Stimulated activated naive CD4-positive, alpha-beta T cell (primary cell): ENCODE measurements around the gene MAP2.
A peak's percentile ranks its signal among the peaks of the same experiment; 100 is the strongest.

Source experiments
- DNase-seq, 6 experiments: peaks; one replicate each; lab custom pipeline; 2025; lab: John Stamatoyannopoulos, UW

MAP2 gene

GRCh38 chr2:209529579-209529978 lies 105.7 kb downstream of the MAP2 start:
- no peak for DNase-seq

GRCh38 chr2:209532321-209532720 lies 108.5 kb downstream of the MAP2 start:
- DNase-seq = no peak

GRCh38 chr2:209533391-209533790 lies 109.5 kb downstream of the MAP2 start:
- no peak for DNase-seq

GRCh38 chr2:209534228-209534627 lies 110.4 kb downstream of the MAP2 start:
- DNase-seq = no peak

- no peak for DNase-seq
These were observed 112.5 kb downstream of the MAP2 start for GRCh38 chr2:209536363-209536762.

- DNase-seq = no peak
These were observed 123.9 kb downstream of the MAP2 start for GRCh38 chr2:209547726-209548125.

GRCh38 chr2:209549589-209549988 lies 125.7 kb downstream of the MAP2 start:
- no peak for DNase-seq

GRCh38 chr2:209553913-209554312 lies 130.1 kb downstream of the MAP2 start:
- no peak for DNase-seq

GRCh38 chr2:209556354-209556961 lies 132.6 kb downstream of the MAP2 start:
- DNase-seq = no peak

GRCh38 chr2:209560911-209561310 lies 137.1 kb downstream of the MAP2 start:
- no peak for DNase-seq

- DNase-seq = no peak
These were observed 139.6 kb downstream of the MAP2 start for GRCh38 chr2:209563453-209563852.

GRCh38 chr2:209564816-209565215 lies 141.0 kb downstream of the MAP2 start:
- DNase-seq = no peak

- DNase-seq = no peak
These were observed 142.2 kb downstream of the MAP2 start for GRCh38 chr2:209565896-209566582.

- no peak for DNase-seq
These were observed 146.3 kb downstream of the MAP2 start for GRCh38 chr2:209570194-209570593.

GRCh38 chr2:209574515-209574914 lies 150.7 kb downstream of the MAP2 start:
- no peak for DNase-seq

- peak in 1 of 6 experiments; percentile 10 for DNase-seq
These were observed 153.8 kb downstream of the MAP2 start for GRCh38 chr2:209577376-209578357.

- no peak for DNase-seq
These were observed 154.7 kb downstream of the MAP2 start for GRCh38 chr2:209578394-209579001.

- DNase-seq = no peak
These were observed 155.4 kb downstream of the MAP2 start for GRCh38 chr2:209579230-209579749.

- DNase-seq = no peak
These were observed 157.2 kb downstream of the MAP2 start for GRCh38 chr2:209581040-209581439.

GRCh38 chr2:209582281-209582680 lies 158.4 kb downstream of the MAP2 start:
- DNase-seq = no peak

GRCh38 chr2:209584472-209584871 lies 160.6 kb downstream of the MAP2 start:
- no peak for DNase-seq

GRCh38 chr2:209584915-209585314 lies 161.1 kb downstream of the MAP2 start:
- no peak for DNase-seq
